Aorta (tissue), 5 donors: ENCODE measurements around the gene THBS3. TPM values are rescaled to one million over a fixed set of nuclear protein-coding genes. Genes with fewer than 3 reads are reported as not detected.
"Not testable (repeated sequence)": the region's sequence is repeated elsewhere in the genome, so short reads cannot be mapped to it uniquely, and the experiment has no call there.

Experiments
- ATAC-seq: fragments of 200-7000 bp; cut with Tn5 transposase; one replicate; pipeline ENCODE4 v1.9.1; 2022; ENCODE audit warnings: moderate library complexity; ENCODE audit not compliant: low FRiP score
- DNase-seq, 2 donors: peaks; one replicate each; pipeline ENCODE4 v3.0.0-alpha.2; 2020
- H3K27ac ChIP-seq, 2 donors: one replicate each; pipeline ENCODE4 v1.5.1; 2013; ENCODE audit warnings: low read length in 2 of 2, mild to moderate bottlenecking in 2 of 2, moderate library complexity in 2 of 2, control low read depth in 1 of 2, inconsistent platforms in 1 of 2, low read depth in 1 of 2
- H3K27me3 ChIP-seq, 2 donors: one replicate each; pipeline ENCODE4 v1.6.1; 2013; ENCODE audit warnings: control low read depth in 1 of 2, low read length in 1 of 2, mild to moderate bottlenecking in 1 of 2, moderate library complexity in 1 of 2; ENCODE audit not compliant: insufficient read depth in 2 of 2, control insufficient read depth in 1 of 2
- H3K36me3 ChIP-seq, 2 donors: one replicate each; pipeline ENCODE4 v1.6.1; 2013; ENCODE audit warnings: control low read depth in 1 of 2, low read length in 1 of 2, mild to moderate bottlenecking in 1 of 2; ENCODE audit not compliant: insufficient read depth in 2 of 2, control insufficient read depth in 1 of 2
- H3K4me1 ChIP-seq, 2 donors: one replicate each; pipeline ENCODE4 v1.6.1; 2013; ENCODE audit warnings: low read length in 2 of 2, control low read depth in 1 of 2, mild to moderate bottlenecking in 1 of 2, moderate library complexity in 1 of 2; ENCODE audit not compliant: insufficient read depth in 2 of 2, control insufficient read depth in 1 of 2
- H3K4me3 ChIP-seq, 2 donors: one replicate each; pipeline ENCODE4 v1.5.1; 2013; ENCODE audit warnings: low read length in 2 of 2, control low read depth in 1 of 2, mild to moderate bottlenecking in 1 of 2
- H3K9me3 ChIP-seq: one replicate; pipeline ENCODE4 v1.6.1; 2013; ENCODE audit warnings: mild to moderate bottlenecking, low read length; ENCODE audit not compliant: control insufficient read depth
- WGBS, 2 donors: extraction: QIAGEN DNeasy Blood & Tissue Kit; methylation state at CpG; one replicate each; pipeline ENCODE4 v1.1.7; 2013; 5-methylcytosine and 5-hydroxymethylcytosine counted together
- intact Hi-C, 2 donors: fragments of 100-400 bp; cut with DNase I; formaldehyde crosslinking; loops; one replicate each; pipeline versions ENCODE4 v1.14.2 to v1.15.0; 2022
- polyA plus RNA-seq, 2 donors: library from polyadenylated mRNA; stranded (reverse); fragments of 200-250 nt; gene quantifications; one replicate each; pipeline ENCODE4 v1.2.3, GENCODE V29; 2013
- total RNA-seq, 2 donors: library from RNA; stranded (reverse); fragmentation: NEBNext Ultra II Directional; extraction: Animal tissue kit (Norgen Biotek cat#: 25700); gene quantifications; one replicate each; pipeline ENCODE4 v1.2.1, GENCODE V29; 2021
- donor health status: healthy with polysubstance abuse.
- donor health status: Bipolar disorder and iron deficiency.
- donor health status: DM: no; HTN: no; CAD: no.
- donor health status: DM: no; HTN: no; CAD: no.
- donor health status: DM: yes; HTN: yes; CAD: no.

Gene THBS3
- total and polyA plus RNA-seq, 4 donors = 21.7 to 195 (median 78.4) TPM

GRCh38 chr1:155170806-155171205 lies 36.9 kb downstream of the THBS3 start:
- Histone ChIP-seq H3K4me1 (no peaks in the 10 kb centered on the region), H3K27ac (no peak overlapping the region), H3K9me3 (no peaks in the 10 kb centered on the region), H3K36me3 (peaks cover 0 to 3% of the 10 kb centered on the region in 2 donors), H3K27me3 (no peaks in the 10 kb centered on the region), H3K4me3 (no peak overlapping the region)
- ATAC-seq = no peak
- 84 to 89% methylated on average over 7 of the region's 7 CpGs for WGBS, 2 donors
- intact Hi-C loops = no loop called here
- peak in 1 of 2 donors; percentile 36 for DNase-seq

GRCh38 chr1:155170101-155170785 lies 37.5 kb downstream of the THBS3 start:
- intact Hi-C loops = no loop called here
- H3K27ac ChIP-seq = no peak overlapping the region
- no peaks in the 10 kb centered on the region for H3K27me3 ChIP-seq
- no peak overlapping the region for H3K4me3 ChIP-seq
- ATAC-seq (no peak), DNase-seq (peak in 1 of 2 donors; percentile 12)
- no peaks in the 10 kb centered on the region for H3K4me1 ChIP-seq
- H3K36me3 ChIP-seq = peaks cover 0 to 3% of the 10 kb centered on the region in 2 donors
- H3K9me3 ChIP-seq = no peaks in the 10 kb centered on the region
- WGBS, 2 donors = 83 to 90% methylated on average over 2 of the region's 2 CpGs

- intact Hi-C loops = no loop called here
- Histone ChIP-seq H3K4me3 (no peak overlapping the region), H3K27ac (no peak overlapping the region), H3K4me1 (no peaks in the 10 kb centered on the region), H3K27me3 (no peaks in the 10 kb centered on the region), H3K36me3 (peaks cover 0 to 3% of the 10 kb centered on the region in 2 donors), H3K9me3 (no peaks in the 10 kb centered on the region)
- 69 to 80% methylated on average over 5 of the region's 5 CpGs for WGBS, 2 donors
- DNase-seq (no peak), ATAC-seq (no peak)
Measured at GRCh38 chr1:155169541-155169940, 38.2 kb downstream of the THBS3 start.

- Histone ChIP-seq H3K36me3 (peaks cover 0 to 3% of the 10 kb centered on the region in 2 donors), H3K27me3 (no peaks in the 10 kb centered on the region), H3K9me3 (no peaks in the 10 kb centered on the region), H3K4me3 (no peak overlapping the region), H3K4me1 (no peaks in the 10 kb centered on the region), H3K27ac (no peak overlapping the region)
- WGBS, 2 donors = 73 to 81% methylated on average over 10 of the region's 10 CpGs
- intact Hi-C loops = loop anchor here in 1 of 2 donors (1.0 kb wide), 1 partner anchor 77 kb away; no protein-coding TSS in a partner anchor
- ATAC-seq (no peak), DNase-seq (peak in 1 of 2 donors; percentile 43)
Measured at GRCh38 chr1:155168456-155169210, 39.1 kb downstream of the THBS3 start.

- H3K9me3 ChIP-seq, H3K27me3 ChIP-seq, H3K36me3 ChIP-seq, H3K27ac ChIP-seq, H3K4me3 ChIP-seq, DNase-seq, H3K4me1 ChIP-seq, ATAC-seq: not testable (repeated sequence)
- intact Hi-C loops = loop anchor here in 1 of 2 donors (1.0 kb wide), 1 partner anchor 77 kb away; no protein-coding TSS in a partner anchor
- WGBS, 2 donors = 45 to 49% methylated on average over 4 of the region's 4 CpGs
Measured at GRCh38 chr1:155168105-155168445, 39.6 kb downstream of the THBS3 start.

GRCh38 chr1:155167166-155168104 lies 40.3 kb downstream of the THBS3 start:
- intact Hi-C loops = loop anchor here (1.0 to 2.0 kb wide), 2 partner anchors 75 to 76 kb away; no protein-coding TSS in a partner anchor
- no peaks in the 10 kb centered on the region for H3K27me3 ChIP-seq
- H3K9me3 ChIP-seq = no peaks in the 10 kb centered on the region
- peak; percentile 89 for ATAC-seq
- H3K4me1 ChIP-seq = no peaks in the 10 kb centered on the region
- peak; percentile 92 to 96 for DNase-seq
- H3K4me3 ChIP-seq = no peak overlapping the region
- no peak overlapping the region for H3K27ac ChIP-seq
- peaks cover 0 to 3% of the 10 kb centered on the region in 2 donors for H3K36me3 ChIP-seq
- WGBS, 2 donors = 8 to 10% methylated on average over 24 to 28 of the region's 28 CpGs

GRCh38 chr1:155166471-155167165 lies 41.1 kb downstream of the THBS3 start:
- Histone ChIP-seq H3K4me3 (no peak overlapping the region), H3K9me3 (no peaks in the 10 kb centered on the region), H3K4me1 (no peaks in the 10 kb centered on the region), H3K27me3 (no peaks in the 10 kb centered on the region), H3K36me3 (peaks cover 0 to 3% of the 10 kb centered on the region in 2 donors), H3K27ac (no peak overlapping the region)
- DNase-seq (peak in 1 of 2 donors; percentile 79), ATAC-seq (peak; percentile 63)
- 14 to 33% methylated on average over 20 to 27 of the region's 27 CpGs for WGBS, 2 donors
- intact Hi-C loops = loop anchor here in 1 of 2 donors (2.0 kb wide), 1 partner anchor 74 kb away; no protein-coding TSS in a partner anchor

GRCh38 chr1:155166051-155166470 lies 41.6 kb downstream of the THBS3 start:
- Histone ChIP-seq H3K4me3 (no peak overlapping the region), H3K36me3 (peaks cover 0 to 3% of the 10 kb centered on the region in 2 donors), H3K4me1 (no peaks in the 10 kb centered on the region), H3K27ac (no peak overlapping the region), H3K9me3 (no peaks in the 10 kb centered on the region), H3K27me3 (no peaks in the 10 kb centered on the region)
- intact Hi-C loops = loop anchor here in 1 of 2 donors (2.0 kb wide), 1 partner anchor 73 kb away; no protein-coding TSS in a partner anchor
- peak in 1 of 2 donors; percentile 52 for DNase-seq
- 65 to 78% methylated on average over 8 of the region's 8 CpGs for WGBS, 2 donors
- ATAC-seq = no peak
